Adrenal gland (tissue), 12 donors: ENCODE measurements around the gene TNS3. TPM values are rescaled to one million over a fixed set of nuclear protein-coding genes. Genes with fewer than 3 reads are reported as not detected.
A peak's percentile ranks its signal among the peaks of the same experiment; 100 is the strongest.

ENCODE experiments used
- DNase-seq, 7 donors: peaks; one replicate each; pipeline ENCODE4 v3.0.0-alpha.2; 2019 to 2020
- H3K27ac ChIP-seq, 5 donors: fragments of 200-600 bp; sonication (generic) in 4 of 5; 1 replicate in 3 of 5; 2 replicates in 2 of 5; pipeline versions ENCODE4 v1.5.1 to v1.8.0; 2016 to 2020; ENCODE audit warnings: mild to moderate bottlenecking in 1 of 5
- H3K27me3 ChIP-seq: fragments of 200-600 bp; 2 replicates; pipeline ENCODE4 v1.8.0; 2021
- H3K36me3 ChIP-seq, 2 donors: fragments of 200-600 bp; replicated peaks in 1 of 2; 1 replicate in 1 of 2; 2 replicates in 1 of 2; pipeline versions ENCODE4 v1.5.1 to v1.8.0; 2018 to 2022
- H3K4me1 ChIP-seq, 2 donors: fragments of 200-600 bp; replicated peaks in 1 of 2; 1 replicate in 1 of 2; 2 replicates in 1 of 2; pipeline versions ENCODE4 v1.5.1 to v1.8.0; 2018 to 2021
- H3K4me3 ChIP-seq, 4 donors: fragments of 200-600 bp; sonication (generic) in 3 of 4; one replicate each; pipeline ENCODE4 v1.5.1; 2016 to 2018
- H3K9me3 ChIP-seq, 3 donors: fragments of 200-600 bp; sonication (generic) in 1 of 3; replicated peaks in 1 of 3; 1 replicate in 2 of 3; 2 replicates in 1 of 3; pipeline versions ENCODE4 v1.5.1 to v1.8.0; 2016 to 2021
- POLR2A ChIP-seq, 2 donors: fragments of 450-650 bp; IDR thresholded peaks; one replicate each; pipeline ENCODE4 v1.6.1; 2017; ENCODE audit warnings: antibody characterized with exemption in 2 of 2, mild to moderate bottlenecking in 2 of 2, moderate library complexity in 1 of 2
- WGBS, 4 donors: extraction: QIAGEN DNeasy Blood & Tissue Kit in 2 of 4; methylation state at CpG; one replicate each; pipeline versions ENCODE4 v1.1.5 to v1.1.7; 2013 to 2017; 5-methylcytosine and 5-hydroxymethylcytosine counted together
- intact Hi-C, 2 donors: fragments of 100-400 bp; cut with DNase I; formaldehyde crosslinking; loops; one replicate each; pipeline versions ENCODE4 v1.14.1 to v1.15.0; 2022 to 2023
- polyA plus RNA-seq, 3 donors: library from polyadenylated mRNA; stranded (reverse); fragments of 200-250 nt in 2 of 3; fragments of 350-450 nt in 1 of 3; fragmentation: Illumina TruSeq in 1 of 3; extraction: RNeasy Lipid Tissue Mini Kit (QIAGEN cat#74804) in 1 of 3; gene quantifications; one replicate each; pipeline ENCODE4 v1.2.3, GENCODE V29; 2013 to 2014
- total RNA-seq, 9 donors: library from RNA; depleted of rRNA in 4 of 9; stranded (reverse); fragments of >200 nt in 4 of 9; fragments of 120-200 nt in 1 of 9; fragmentation: NEBNext Ultra II Directional in 1 of 9; extraction: Animal tissue kit (Norgen Biotek cat#: 25700) in 1 of 9; gene quantifications; one replicate each; pipeline versions ENCODE4 v1.1.0 to v1.2.4, GENCODE V29; 2013 to 2023
- TF ChIP-seq, protein P1 (sequence below), 6 experiments: fragments of 450-650 bp in 4 of 6; fragments of 200-600 bp in 2 of 6; sonication (generic) in 1 of 6; IDR thresholded peaks; 1 replicate in 5 of 6; 2 replicates in 1 of 6; pipeline versions ENCODE4 v1.5.1 to v1.8.0; 2016 to 2021; ENCODE audit warnings: antibody characterized with exemption in 6 of 6, mild to moderate bottlenecking in 2 of 6, moderate library complexity in 1 of 6
- donor health status: healthy with polysubstance abuse.
- donor health status: Bipolar disorder and iron deficiency.
- donor health status: DM: yes; HTN: yes; CAD: no.
- donor health status: DM: no; HTN: no; CAD: no.
- donor health status: DM: no; HTN: no; CAD: no.
- donor health status: DM: yes; HTN: yes; CAD: no.

Gene TNS3
- total and polyA plus RNA-seq, 12 donors: 21.0 to 188 (median 99.8) TPM

DNA sequence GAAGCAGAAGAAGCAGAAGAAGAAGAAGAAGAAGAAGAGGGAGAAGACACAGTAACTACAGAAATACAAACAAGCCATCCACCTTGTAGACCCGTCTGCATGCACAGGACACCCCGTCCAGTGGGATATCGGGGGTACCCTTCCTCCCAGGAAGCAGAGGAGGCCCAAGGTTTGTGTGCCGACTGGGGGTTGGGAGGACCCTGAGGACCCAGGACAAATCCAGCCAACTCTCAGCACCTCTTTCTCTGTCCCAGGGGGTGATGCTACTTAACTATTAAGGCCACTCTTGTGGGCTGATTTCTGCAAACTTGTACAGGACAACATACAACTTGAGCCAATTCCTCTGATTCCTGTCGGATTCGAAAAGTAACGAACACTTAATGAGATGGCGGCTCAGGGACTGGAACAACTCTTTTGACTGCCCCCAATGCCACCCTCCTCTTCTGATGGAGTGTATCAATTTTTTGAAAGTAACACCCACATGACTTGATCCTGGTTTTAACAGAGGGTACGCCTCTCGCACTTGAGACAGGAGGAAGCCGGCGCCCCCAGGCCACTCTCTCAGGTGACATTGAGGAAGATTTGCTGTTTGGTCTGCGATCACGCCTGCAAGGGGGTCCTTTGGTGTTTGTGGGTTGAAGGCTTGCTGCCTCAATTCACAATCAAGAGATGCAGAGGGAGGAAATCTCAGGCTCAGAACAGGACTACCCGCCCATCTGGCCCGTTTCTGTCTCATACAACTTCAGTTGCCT lies 192.6 kb downstream of the TNS3 start:
- H3K36me3 ChIP-seq: peaks cover 0 to 34% of the 10 kb centered on the region in 2 donors
- WGBS, 4 donors: 91 to 99% (median 96%) methylated on average over 15 to 16 of the region's 16 CpGs
- intact Hi-C loops: no loop called here

DNA sequence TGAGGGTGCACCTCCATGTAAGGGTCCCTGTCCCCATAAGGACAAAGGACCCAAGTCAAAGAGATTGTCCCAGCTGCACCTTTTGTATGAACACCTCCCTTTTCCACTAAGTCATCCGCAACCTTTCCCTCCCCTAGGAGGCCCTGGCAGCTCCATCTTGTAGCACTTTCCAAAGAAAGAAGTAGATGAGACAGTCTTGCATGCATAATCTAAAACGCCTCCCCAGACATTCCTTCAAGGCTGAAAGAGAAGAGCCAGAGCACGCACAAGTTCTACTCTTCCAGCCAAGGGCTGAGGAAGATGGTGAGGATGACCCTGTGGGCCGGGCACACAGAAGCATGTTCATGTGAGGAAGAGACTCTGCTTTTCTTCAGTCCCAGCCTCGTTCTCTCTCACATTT lies 194.4 kb downstream of the TNS3 start:
- Histone ChIP-seq H3K9me3 (no peaks in the 10 kb centered on the region), H3K4me1 (peaks cover 10 to 16% of the 10 kb centered on the region in 2 donors), H3K27ac (no peak overlapping the region), H3K4me3 (no peak overlapping the region), H3K27me3 (no peaks in the 10 kb centered on the region), H3K36me3 (peaks cover 0 to 28% of the 10 kb centered on the region in 2 donors)
- intact Hi-C loops: no loop called here
- no peak for TF ChIP-seq POLR2A (IDR thresholded peaks at IDR 0.05)
- TF ChIP-seq, protein P1, sequence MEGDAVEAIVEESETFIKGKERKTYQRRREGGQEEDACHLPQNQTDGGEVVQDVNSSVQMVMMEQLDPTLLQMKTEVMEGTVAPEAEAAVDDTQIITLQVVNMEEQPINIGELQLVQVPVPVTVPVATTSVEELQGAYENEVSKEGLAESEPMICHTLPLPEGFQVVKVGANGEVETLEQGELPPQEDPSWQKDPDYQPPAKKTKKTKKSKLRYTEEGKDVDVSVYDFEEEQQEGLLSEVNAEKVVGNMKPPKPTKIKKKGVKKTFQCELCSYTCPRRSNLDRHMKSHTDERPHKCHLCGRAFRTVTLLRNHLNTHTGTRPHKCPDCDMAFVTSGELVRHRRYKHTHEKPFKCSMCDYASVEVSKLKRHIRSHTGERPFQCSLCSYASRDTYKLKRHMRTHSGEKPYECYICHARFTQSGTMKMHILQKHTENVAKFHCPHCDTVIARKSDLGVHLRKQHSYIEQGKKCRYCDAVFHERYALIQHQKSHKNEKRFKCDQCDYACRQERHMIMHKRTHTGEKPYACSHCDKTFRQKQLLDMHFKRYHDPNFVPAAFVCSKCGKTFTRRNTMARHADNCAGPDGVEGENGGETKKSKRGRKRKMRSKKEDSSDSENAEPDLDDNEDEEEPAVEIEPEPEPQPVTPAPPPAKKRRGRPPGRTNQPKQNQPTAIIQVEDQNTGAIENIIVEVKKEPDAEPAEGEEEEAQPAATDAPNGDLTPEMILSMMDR (IDR thresholded peaks at IDR 0.05): no peak
- WGBS, 4 donors: 78 to 87% (median 86%) methylated on average over 5 of the region's 5 CpGs
- no peak for DNase-seq

More for the DNA sequence above, 192.6 kb downstream of the TNS3 start:
- no peaks in the 10 kb centered on the region for H3K27me3 ChIP-seq
- H3K4me3 ChIP-seq: no peak overlapping the region
- H3K27ac ChIP-seq: no peak overlapping the region
- H3K4me1 ChIP-seq: peaks cover 19 to 22% of the 10 kb centered on the region in 2 donors
- H3K9me3 ChIP-seq: no peaks in the 10 kb centered on the region
- DNase-seq: peak in 1 of 7 donors; percentile 7
- no peak for TF ChIP-seq POLR2A (IDR thresholded peaks at IDR 0.05)
- TF ChIP-seq, protein P1 (IDR thresholded peaks at IDR 0.05): no peak

DNA sequence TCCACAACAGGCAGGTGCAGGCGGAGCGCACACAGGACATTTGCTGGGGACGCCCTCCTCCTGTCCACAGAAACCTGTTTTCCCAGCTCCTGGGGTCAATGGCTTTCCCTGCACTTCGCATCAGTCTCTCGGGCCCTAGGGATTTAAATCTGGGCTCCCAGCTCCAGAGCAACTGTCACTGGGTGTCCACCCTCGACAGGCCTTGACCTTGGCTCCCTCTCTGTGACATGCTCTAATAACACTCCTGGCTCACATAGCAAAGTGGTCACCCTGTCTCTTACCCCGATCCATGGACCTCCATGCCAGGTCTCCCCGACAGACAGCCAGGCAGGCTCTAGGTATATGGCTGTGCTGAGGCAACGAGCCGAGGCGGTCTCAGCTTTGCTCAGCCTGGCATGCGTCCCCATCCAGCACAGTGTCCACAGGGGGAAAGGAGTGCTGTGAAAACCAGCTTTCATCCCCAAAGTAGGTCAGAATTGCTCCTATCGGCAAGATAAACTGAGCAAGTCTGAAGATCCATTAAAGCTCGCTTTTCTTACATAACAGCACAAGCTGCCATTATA lies 195.6 kb downstream of the TNS3 start:
- H3K36me3 ChIP-seq: peaks cover 0 to 21% of the 10 kb centered on the region in 2 donors
- TF ChIP-seq POLR2A (IDR thresholded peaks at IDR 0.05): no peak
- TF ChIP-seq, protein P1 (IDR thresholded peaks at IDR 0.05): no peak
- no peaks in the 10 kb centered on the region for H3K9me3 ChIP-seq
- no peak overlapping the region for H3K27ac ChIP-seq
- no peaks in the 10 kb centered on the region for H3K27me3 ChIP-seq
- 84 to 88% (median 85%) methylated on average over 14 of the region's 14 CpGs for WGBS, 4 donors
- peak in 1 of 7 donors; percentile 12 for DNase-seq
- no peak overlapping the region for H3K4me3 ChIP-seq
- intact Hi-C loops: no loop called here
- peaks cover 0 to 8% of the 10 kb centered on the region in 2 donors for H3K4me1 ChIP-seq

DNA sequence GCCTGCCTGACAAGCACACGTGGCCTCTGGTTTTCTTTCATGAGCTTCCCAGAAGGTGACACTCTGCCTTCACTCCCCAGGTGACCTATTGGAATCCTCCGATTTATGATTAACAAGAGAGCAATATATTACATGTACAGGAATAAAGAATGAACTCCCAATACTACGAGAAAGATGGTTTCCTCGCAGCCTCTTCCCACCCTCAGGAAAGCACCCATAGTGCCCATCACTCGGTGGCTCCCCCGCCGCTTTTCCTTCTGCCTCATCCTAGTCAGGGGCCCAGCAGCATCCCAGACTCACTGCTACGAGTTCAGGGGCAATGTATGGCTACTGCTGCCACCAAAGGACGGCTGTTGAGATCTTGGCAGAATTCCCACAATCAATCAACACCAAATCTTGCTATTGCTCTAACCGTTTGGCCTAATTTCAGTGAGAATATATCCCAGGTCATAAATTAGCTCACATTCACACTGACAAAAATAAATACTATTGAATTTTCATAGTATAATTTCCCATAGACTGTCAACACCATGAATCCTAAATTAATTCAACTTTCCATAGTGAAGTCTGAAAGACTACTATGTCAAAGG lies 196.3 kb downstream of the TNS3 start:
- 81 to 90% (median 85%) methylated on average over 10 of the region's 10 CpGs for WGBS, 4 donors
- Histone ChIP-seq H3K36me3 (peaks cover 0 to 22% of the 10 kb centered on the region in 2 donors), H3K27ac (no peak overlapping the region)

More for the DNA sequence above, 196.3 kb downstream of the TNS3 start:
- Histone ChIP-seq H3K27me3 (no peaks in the 10 kb centered on the region), H3K9me3 (no peaks in the 10 kb centered on the region), H3K4me3 (no peak overlapping the region), H3K4me1 (peaks cover 0 to 8% of the 10 kb centered on the region in 2 donors)
- intact Hi-C loops: no loop called here
- TF ChIP-seq, protein P1 (IDR thresholded peaks at IDR 0.05): no peak
- TF ChIP-seq POLR2A (IDR thresholded peaks at IDR 0.05): no peak
- no peak for DNase-seq
